HCT116 (cell line): ENCODE data around the gene KIF7. TPM values are rescaled to one million over a fixed set of nuclear protein-coding genes. Genes with fewer than 3 reads are reported as not detected.

ENCODE experiments used
- ATAC-seq: fragments of 200-7000 bp; cut with Tn5 transposase; 2 replicates; pipeline ENCODE4 v1.9.1; 2020; ENCODE audit warnings: mild to moderate bottlenecking, moderate library complexity
- BruUV-seq: library from RNA; stranded (reverse); fragments of 400-500 nt; replicated peaks from 2 replicates; lab custom pipeline; 2021; lab: Mats Ljungman, UMichigan
- CTCF ChIA-PET: fragments of 300-600 bp; sonication (Branson Sonifier 250); formaldehyde crosslinking; loops from one replicate; lab custom pipeline; 2021; ENCODE audit warnings: antibody characterized with exemption; lab: Charles Lee
- POLR2A ChIA-PET: fragments of 300-600, 350-600 bp; sonication (Branson Sonifier 250); formaldehyde crosslinking; loops from one replicate; lab custom pipeline; 2021; ENCODE audit warnings: antibody characterized with exemption; lab: Charles Lee
- RAD21 ChIA-PET, 2 experiments: fragments of 300-600 bp; sonication (Branson Sonifier 250); formaldehyde crosslinking; loops; one replicate each; lab custom pipeline; 2023; ENCODE audit warnings: low total read pairs in 2 of 2; ENCODE audit not compliant: uncharacterized antibody in 2 of 2, unreplicated experiment in 2 of 2, low non-redundant PET in 1 of 2; lab: Charles Lee
- DNase-seq: peaks from one replicate; pipeline ENCODE4 v3.0.0-alpha.2; 2010; ENCODE audit warnings: low read depth, low spot score
- H2AFZ ChIP-seq: fragments of 200-600 bp; shearing (Covaris generic), sonication (generic); 2 replicates; pipeline ENCODE4 v1.6.1; 2017; ENCODE audit warnings: low read depth, mixed run types, mixed read lengths, antibody characterized with exemption, low read length; ENCODE audit not compliant: poor library complexity, severe bottlenecking
- H3K27ac ChIP-seq: 2 replicates; pipeline ENCODE4 v1.5.1; 2012; ENCODE audit warnings: low read depth, low read length
- H3K27me3 ChIP-seq: fragments of 200-600 bp; sonication (generic); 2 replicates; pipeline ENCODE4 v1.6.1; 2016; ENCODE audit warnings: mixed run types, low read length, mixed read lengths; ENCODE audit not compliant: insufficient read depth
- H3K36me3 ChIP-seq, 2 experiments: fragments of 200-500 bp in 1 of 2; fragments of 200-600 bp in 1 of 2; sonication (Bioruptor generic) in 1 of 2; sonication (generic) in 1 of 2; 2 replicates each; pipeline versions ENCODE4 v1.5.1 to v1.6.1; 2014 to 2016; ENCODE audit warnings: low read length in 2 of 2, inconsistent platforms in 1 of 2, mixed read lengths in 1 of 2, mixed run types in 1 of 2; ENCODE audit not compliant: insufficient read depth in 2 of 2, control insufficient read depth in 1 of 2
- H3K4me1 ChIP-seq, 2 experiments: fragments of 200-600 bp in 1 of 2; sonication (generic) in 1 of 2; 2 replicates each; pipeline versions ENCODE4 v1.5.1 to v1.6.1; 2012 to 2017; ENCODE audit warnings: low read length in 2 of 2, inconsistent platforms in 1 of 2, mild to moderate bottlenecking in 1 of 2, mixed read lengths in 1 of 2, mixed run types in 1 of 2, moderate library complexity in 1 of 2; ENCODE audit not compliant: insufficient read depth in 2 of 2, control insufficient read depth in 1 of 2
- H3K4me2 ChIP-seq: fragments of 200-600 bp; sonication (generic); 2 replicates; pipeline ENCODE4 v1.6.1; 2017; ENCODE audit warnings: mixed run types, low read length, mixed read lengths
- H3K4me3 ChIP-seq, 2 experiments: fragments of 200-600 bp in 1 of 2; sonication (generic) in 1 of 2; replicated peaks in 1 of 2; 2 replicates each; pipeline ENCODE4 v1.5.1; 2011 to 2016; ENCODE audit warnings: low read length in 2 of 2, control low read depth in 1 of 2, low read depth in 1 of 2, mild to moderate bottlenecking in 1 of 2, mixed read lengths in 1 of 2, mixed run types in 1 of 2
- H3K79me2 ChIP-seq: fragments of 200-600 bp; sonication (generic); 2 replicates; pipeline ENCODE4 v1.6.1; 2017; ENCODE audit warnings: mild to moderate bottlenecking, mixed run types, low read length, moderate library complexity, mixed read lengths; ENCODE audit not compliant: insufficient read depth
- H3K9ac ChIP-seq: fragments of 200-600 bp; sonication (generic); 2 replicates; pipeline ENCODE4 v1.6.1; 2016; ENCODE audit warnings: low read length, mixed read lengths
- H3K9me2 ChIP-seq: fragments of 200-600 bp; sonication (generic), shearing (Covaris generic); 2 replicates; pipeline ENCODE4 v1.6.1; 2017; ENCODE audit warnings: mixed run types, mild to moderate bottlenecking, moderate library complexity; ENCODE audit not compliant: insufficient read depth
- H3K9me3 ChIP-seq, 2 experiments: fragments of 200-500 bp in 1 of 2; fragments of 200-600 bp in 1 of 2; sonication (Bioruptor generic) in 1 of 2; sonication (generic) in 1 of 2; 2 replicates each; pipeline ENCODE4 v1.6.1; 2014 to 2017; ENCODE audit warnings: low read length in 2 of 2, mixed read lengths in 2 of 2, inconsistent platforms in 1 of 2, low read depth in 1 of 2, mild to moderate bottlenecking in 1 of 2, mixed run types in 1 of 2, moderate library complexity in 1 of 2; ENCODE audit not compliant: control insufficient read depth in 1 of 2, insufficient read depth in 1 of 2
- H4K20me1 ChIP-seq: fragments of 200-600 bp; sonication (generic), shearing (Covaris generic); 2 replicates; pipeline ENCODE4 v1.6.1; 2017; ENCODE audit warnings: mixed run types, mild to moderate bottlenecking, moderate library complexity; ENCODE audit not compliant: insufficient read depth
- CEBPB ChIP-seq: IDR thresholded peaks from 2 replicates; pipeline ENCODE4 v1.6.1; 2012; ENCODE audit warnings: low read depth
- EGR1 ChIP-seq: IDR thresholded peaks from 2 replicates; pipeline ENCODE4 v1.6.1; 2012; ENCODE audit warnings: low read depth
- EZH2 ChIP-seq: fragments of 200-600 bp; sonication (generic); IDR thresholded peaks from 2 replicates; pipeline ENCODE4 v1.6.1; 2017; ENCODE audit warnings: antibody characterized with exemption, mixed run types
- FOSL1 ChIP-seq: IDR thresholded peaks from 2 replicates; pipeline ENCODE4 v1.6.1; 2012; ENCODE audit warnings: low read depth
- JUND ChIP-seq: IDR thresholded peaks from 2 replicates; pipeline ENCODE4 v1.6.1; 2012
- MAX ChIP-seq: IDR thresholded peaks from 2 replicates; pipeline ENCODE4 v1.6.1; 2012
- POLR2AphosphoS5 ChIP-seq: IDR thresholded peaks from 2 replicates; pipeline ENCODE4 v1.6.1; 2011; ENCODE audit warnings: mild to moderate bottlenecking, low read depth, low read length, moderate library complexity
- RAD21 ChIP-seq: IDR thresholded peaks from 2 replicates; pipeline ENCODE4 v1.6.1; 2012; ENCODE audit warnings: low read depth, mild to moderate bottlenecking
- SIN3A ChIP-seq: IDR thresholded peaks from 2 replicates; pipeline ENCODE4 v1.6.1; 2012; ENCODE audit warnings: low read depth
- SP1 ChIP-seq: IDR thresholded peaks from 2 replicates; pipeline ENCODE4 v1.6.1; 2012; ENCODE audit warnings: low read depth
- SRF ChIP-seq: IDR thresholded peaks from 2 replicates; pipeline ENCODE4 v1.6.1; 2012; ENCODE audit warnings: low read depth
- TCF7L2 ChIP-seq: IDR thresholded peaks from 2 replicates; pipeline ENCODE4 v1.7.0; 2011; ENCODE audit warnings: borderline replicate concordance, inconsistent platforms; ENCODE audit not compliant: insufficient read depth, insufficient read length; ENCODE audit errors: extremely low read depth
- intact Hi-C: fragments of 100-400 bp; cut with micrococcal nuclease; formaldehyde crosslinking; loops from 2 replicates; pipeline ENCODE4 v1.10.0; 2022
- total RNA-seq: library from RNA; stranded (reverse); gene quantifications from one replicate; pipeline ENCODE4 v1.2.1, GENCODE V29; 2021; ENCODE audit not compliant: unreplicated experiment
- TF ChIP-seq, protein P1 (sequence below): IDR thresholded peaks from 2 replicates; pipeline ENCODE4 v1.6.1; 2011; ENCODE audit warnings: mild to moderate bottlenecking, low read length, moderate library complexity; ENCODE audit not compliant: insufficient replicate concordance; ENCODE audit errors: extremely low read depth

Gene KIF7
- total RNA-seq, 1 experiment from 2014 or later = 0.12 TPM

GRCh38 chr15:89648106-89649012, 6.9 kb downstream of the KIF7 start:
- CTCF ChIA-PET = interaction anchor here (0.9 to 1.9 kb wide), 4 partner anchors 9 to 438 kb away, joined by 4 to 7 read pairs (median 4); no protein-coding TSS in a partner anchor
- H3K4me2 ChIP-seq = no peak overlapping the region

More at GRCh38 chr15:89648106-89649012, 6.9 kb downstream of the KIF7 start:
- H3K79me2 ChIP-seq = no peaks in the 10 kb centered on the region
- ChIA-PET POLR2A (no interaction called here), RAD21 (interaction anchor here in 1 of 2 experiments (1.1 kb wide), 1 partner anchor 92 kb away, joined by 4 read pairs; no protein-coding TSS in a partner anchor)
- ATAC-seq (no peak), DNase-seq (no peak)
- H3K9ac ChIP-seq = no peak overlapping the region
- H3K9me3 ChIP-seq = no peaks in the 10 kb centered on the region
- H3K27ac ChIP-seq = no peak overlapping the region
- no peaks in the 10 kb centered on the region for H3K9me2 ChIP-seq
- no TSS peak for BruUV-seq
- H3K4me1 ChIP-seq = peaks cover 0 to 4% of the 10 kb centered on the region in 2 experiments; a peak in 2 of 4 replicates
- no peaks in the 10 kb centered on the region for H3K36me3 ChIP-seq
- no peaks in the 10 kb centered on the region for H3K27me3 ChIP-seq
- no peaks in the 10 kb centered on the region for H4K20me1 ChIP-seq
- H2AFZ ChIP-seq = no peak overlapping the region
- no peak overlapping the region for H3K4me3 ChIP-seq
- TF ChIP-seq SP1 (no peak), EGR1 (no peak), TCF7L2 (no peak), MAX (no peak), RAD21 (no peak), CEBPB (no peak), EZH2 (no peak), POLR2AphosphoS5 (no peak), SIN3A (no peak), SRF (no peak), FOSL1 (no peak), JUND (no peak)
- TF ChIP-seq, protein P1, sequence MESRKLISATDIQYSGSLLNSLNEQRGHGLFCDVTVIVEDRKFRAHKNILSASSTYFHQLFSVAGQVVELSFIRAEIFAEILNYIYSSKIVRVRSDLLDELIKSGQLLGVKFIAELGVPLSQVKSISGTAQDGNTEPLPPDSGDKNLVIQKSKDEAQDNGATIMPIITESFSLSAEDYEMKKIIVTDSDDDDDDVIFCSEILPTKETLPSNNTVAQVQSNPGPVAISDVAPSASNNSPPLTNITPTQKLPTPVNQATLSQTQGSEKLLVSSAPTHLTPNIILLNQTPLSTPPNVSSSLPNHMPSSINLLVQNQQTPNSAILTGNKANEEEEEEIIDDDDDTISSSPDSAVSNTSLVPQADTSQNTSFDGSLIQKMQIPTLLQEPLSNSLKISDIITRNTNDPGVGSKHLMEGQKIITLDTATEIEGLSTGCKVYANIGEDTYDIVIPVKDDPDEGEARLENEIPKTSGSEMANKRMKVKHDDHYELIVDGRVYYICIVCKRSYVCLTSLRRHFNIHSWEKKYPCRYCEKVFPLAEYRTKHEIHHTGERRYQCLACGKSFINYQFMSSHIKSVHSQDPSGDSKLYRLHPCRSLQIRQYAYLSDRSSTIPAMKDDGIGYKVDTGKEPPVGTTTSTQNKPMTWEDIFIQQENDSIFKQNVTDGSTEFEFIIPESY = no peak
- intact Hi-C loops = no loop called here
